Measurements from ENCODE around the gene CCDC38.

Gene CCDC38

GRCh38 chr12:95909871-95910270 lies 32.5 kb downstream of the CCDC38 start:
- Histone ChIP-seq H3K36me3 (no peaks in the 10 kb centered on the region), H3K27me3 (no peaks in the 10 kb centered on the region), H3K4me3 (no peak overlapping the region), H3K9me3 (no peaks in the 10 kb centered on the region), H3K27ac (no peak overlapping the region), H3K4me1 (peaks cover 0 to 7% (median 0%) of the 10 kb centered on the region in 4 donors)
- no peak for TF ChIP-seq CTCF (IDR thresholded peaks at IDR 0.05)
- no peak for DNase-seq
- intact Hi-C loops (cut with DNase I; ENCODE audit: low total_unique reads) = loop anchor here (10.0 kb wide), 1 partner anchor 305 kb away; no protein-coding TSS in a partner anchor

- Histone ChIP-seq H3K9me3 (no peaks in the 10 kb centered on the region), H3K36me3 (no peaks in the 10 kb centered on the region), H3K4me3 (no peak overlapping the region), H3K27me3 (no peaks in the 10 kb centered on the region), H3K27ac (no peak overlapping the region), H3K4me1 (peaks cover 0 to 7% (median 0%) of the 10 kb centered on the region in 4 donors)
- intact Hi-C loops (cut with DNase I; ENCODE audit: low total_unique reads) = no loop called here
- no peak for DNase-seq
- no peak for TF ChIP-seq CTCF (IDR thresholded peaks at IDR 0.05)
These were observed 33.8 kb downstream of the CCDC38 start for GRCh38 chr12:95908573-95908972.

- H3K27ac ChIP-seq = no peak overlapping the region
- H3K4me3 ChIP-seq = no peak overlapping the region
- H3K36me3 ChIP-seq = no peaks in the 10 kb centered on the region
- intact Hi-C loops (cut with DNase I; ENCODE audit: low total_unique reads) = no loop called here
- no peaks in the 10 kb centered on the region for H3K9me3 ChIP-seq
- no peak for DNase-seq
- H3K27me3 ChIP-seq = no peaks in the 10 kb centered on the region
- H3K4me1 ChIP-seq = no peaks in the 10 kb centered on the region
- TF ChIP-seq CTCF (IDR thresholded peaks at IDR 0.05) = no peak
These were observed 44.3 kb downstream of the CCDC38 start for GRCh38 chr12:95898081-95898480.

- Histone ChIP-seq H3K36me3 (no peaks in the 10 kb centered on the region), H3K4me1 (no peaks in the 10 kb centered on the region), H3K27me3 (no peaks in the 10 kb centered on the region), H3K4me3 (no peak overlapping the region), H3K27ac (no peak overlapping the region), H3K9me3 (no peaks in the 10 kb centered on the region)
- DNase-seq = no peak
- TF ChIP-seq CTCF (IDR thresholded peaks at IDR 0.05) = no peak
- intact Hi-C loops (cut with DNase I; ENCODE audit: low total_unique reads) = no loop called here
These were observed 45.6 kb downstream of the CCDC38 start for GRCh38 chr12:95896846-95897245.

GRCh38 chr12:95890958-95891357 lies 51.5 kb downstream of the CCDC38 start:
- no peaks in the 10 kb centered on the region for H3K9me3 ChIP-seq
- no peaks in the 10 kb centered on the region for H3K27me3 ChIP-seq
- DNase-seq = no peak
- H3K27ac ChIP-seq = no peak overlapping the region
- H3K4me3 ChIP-seq = no peak overlapping the region
- intact Hi-C loops (cut with DNase I; ENCODE audit: low total_unique reads) = no loop called here
- no peaks in the 10 kb centered on the region for H3K36me3 ChIP-seq
- TF ChIP-seq CTCF (IDR thresholded peaks at IDR 0.05) = no peak
- H3K4me1 ChIP-seq = no peaks in the 10 kb centered on the region

- Histone ChIP-seq H3K4me3 (no peak overlapping the region), H3K27me3 (no peaks in the 10 kb centered on the region), H3K36me3 (no peaks in the 10 kb centered on the region), H3K4me1 (no peaks in the 10 kb centered on the region), H3K9me3 (peaks cover 0 to 8% (median 0%) of the 10 kb centered on the region in 3 donors), H3K27ac (no peak overlapping the region)
- DNase-seq = no peak
- no peak for TF ChIP-seq CTCF (IDR thresholded peaks at IDR 0.05)
- intact Hi-C loops (cut with DNase I; ENCODE audit: low total_unique reads) = no loop called here
These were observed 55.1 kb downstream of the CCDC38 start for GRCh38 chr12:95887311-95887710.
